K562 (cell line): ENCODE measurements around the gene ACER2. TPM values are rescaled to one million over a fixed set of nuclear protein-coding genes. Genes with fewer than 3 reads are reported as not detected.

Experiments
- CC2D1A ChIP-seq: fragments of 450-650 bp; IDR thresholded peaks from 2 replicates; pipeline ENCODE4 v1.6.1; 2017; ENCODE audit warnings: mild to moderate bottlenecking
- CEBPG ChIP-seq, 3 experiments: fragments of 200-800 bp in 1 of 3; sonication (Bioruptor generic) in 1 of 3; sonication (generic) in 1 of 3; formaldehyde crosslinking in 1 of 3; IDR thresholded peaks in 2 of 3; conservative IDR thresholded peaks in 1 of 3; 2 replicates each; pipeline versions ENCODE4 v1.6.1 to v1.8.0; 2016 to 2022; ENCODE audit warnings: missing compliant biosample characterization in 2 of 3, missing genetic modification characterization in 2 of 3, mild to moderate bottlenecking in 1 of 3, missing genetic modification reagents in 1 of 3
- CREM ChIP-seq: IDR thresholded peaks from 2 replicates; pipeline ENCODE4 v1.6.1; 2014; ENCODE audit warnings: antibody characterized with exemption, low read depth
- EGR1 ChIP-seq: fragments of 450-650 bp; conservative IDR thresholded peaks from 2 replicates; pipeline ENCODE4 v1.6.1; 2017; ENCODE audit warnings: mild to moderate bottlenecking
- HDAC6 ChIP-seq: IDR thresholded peaks from 2 replicates; pipeline ENCODE4 v1.6.1; 2012; ENCODE audit warnings: low read depth, mild to moderate bottlenecking, control low read depth, inconsistent platforms, low read length, moderate library complexity
- MAZ ChIP-seq, 2 experiments: fragments of 450-650 bp in 1 of 2; sonication (generic) in 1 of 2; formaldehyde crosslinking; IDR thresholded peaks in 1 of 2; conservative IDR thresholded peaks in 1 of 2; 2 replicates each; pipeline versions ENCODE4 v1.4.0 to v1.5.0; 2020; ENCODE audit warnings: mild to moderate bottlenecking in 1 of 2, missing genetic modification reagents in 1 of 2
- RAD21 ChIP-seq, 2 experiments: fragments of 250-450 bp in 1 of 2; fragments of 450-650 bp in 1 of 2; sonication (Bioruptor Pico) in 1 of 2; formaldehyde crosslinking in 1 of 2; IDR thresholded peaks in 1 of 2; conservative IDR thresholded peaks in 1 of 2; 2 replicates each; pipeline versions ENCODE4 v1.4.0 to v1.8.0; 2020 to 2022; ENCODE audit warnings: mild to moderate bottlenecking in 2 of 2, moderate library complexity in 1 of 2
- RBM34 ChIP-seq: fragments of 200-400 bp; formaldehyde crosslinking; IDR thresholded peaks from 2 replicates; pipeline ENCODE4 v1.6.1; 2018; ENCODE audit warnings: low read length, borderline replicate concordance; ENCODE audit not compliant: insufficient read depth
- SMC3 ChIP-seq: conservative IDR thresholded peaks from 2 replicates; pipeline ENCODE4 v1.6.1; 2011; ENCODE audit warnings: low read depth, low read length, improper control_type of control experiment; ENCODE audit not compliant: insufficient read depth
- SOX6 ChIP-seq: fragments of 450-650 bp; IDR thresholded peaks from 2 replicates; pipeline ENCODE4 v1.6.1; 2014; ENCODE audit warnings: mild to moderate bottlenecking
- ZKSCAN3 ChIP-seq: fragments of 250-450 bp; sonication (Bioruptor Pico); IDR thresholded peaks from 2 replicates; pipeline ENCODE4 v1.4.0; 2020
- ZNF766 ChIP-seq: fragments of 200-800 bp; sonication (Bioruptor generic); conservative IDR thresholded peaks from 2 replicates; pipeline ENCODE4 v1.6.1; 2016; ENCODE audit warnings: missing genetic modification characterization, missing compliant biosample characterization
- polyA plus RNA-seq, 8 experiments: library from polyadenylated mRNA; depleted of rRNA in 4 of 8; stranded (reverse) in 5 of 8; unstranded in 3 of 8; fragments of >200 nt; fragmentation: Nextera tagmentation in 2 of 8; fragmentation: Illumina TruSeq in 1 of 8; extraction: Ambion mirVana in 2 of 8; extraction: Trizol in 1 of 8; gene quantifications; 2 replicates each; pipeline versions ENCODE4 v1.2.1 to v1.2.3, GENCODE V29; 2011 to 2014; ENCODE audit warnings: inconsistent platforms in 1 of 8, missing spikeins in 1 of 8
- total RNA-seq, 7 experiments: library from RNA; depleted of rRNA in 6 of 7; stranded (reverse); fragments of >200 nt in 6 of 7; fragmentation: Illumina TruSeq in 2 of 7; extraction: Trizol in 2 of 7; gene quantifications; 2 replicates each; pipeline versions ENCODE4 v1.2.1 to v1.2.3, GENCODE V29; 2011 to 2021; ENCODE audit warnings: low replicate concordance in 1 of 7
- TF ChIP-seq, protein P1 (sequence below), 2 experiments: fragments of 450-650 bp; conservative IDR thresholded peaks; 2 replicates each; pipeline ENCODE4 v1.6.1; 2017; ENCODE audit warnings: mild to moderate bottlenecking in 2 of 2, moderate library complexity in 2 of 2
- TF ChIP-seq, protein P2 (sequence below), 3 experiments: IDR thresholded peaks in 2 of 3; conservative IDR thresholded peaks in 1 of 3; 2 replicates each; pipeline ENCODE4 v1.5.1; 2011 to 2012; ENCODE audit warnings: low read length in 3 of 3, mild to moderate bottlenecking in 3 of 3, control low read depth in 2 of 3, improper control_type of control experiment in 1 of 3, inconsistent platforms in 1 of 3, low read depth in 1 of 3, mixed read lengths in 1 of 3, moderate library complexity in 1 of 3; ENCODE audit not compliant: insufficient read depth in 2 of 3
- TF ChIP-seq, protein P3 (sequence below), 2 experiments: fragments of 450-650 bp in 1 of 2; sonication (generic) in 1 of 2; formaldehyde crosslinking in 1 of 2; IDR thresholded peaks in 1 of 2; conservative IDR thresholded peaks in 1 of 2; 2 replicates each; pipeline versions ENCODE4 v1.6.1 to v1.8.1; 2016 to 2023; ENCODE audit warnings: mild to moderate bottlenecking in 2 of 2, moderate library complexity in 2 of 2, inconsistent platforms in 1 of 2, missing genetic modification reagents in 1 of 2
- TF ChIP-seq, protein P4 (sequence below): fragments of 450-650 bp; formaldehyde crosslinking; IDR thresholded peaks from 2 replicates; pipeline ENCODE4 v1.4.0; 2020; ENCODE audit warnings: mild to moderate bottlenecking, moderate library complexity

ACER2 gene
- total and polyA plus RNA-seq, 9 of the 15 experiments (the other 6 are each of a cell fraction or from before 2014, with no cell fraction given), result 0.17 to 4.6 (median 3.0) TPM

DNA sequence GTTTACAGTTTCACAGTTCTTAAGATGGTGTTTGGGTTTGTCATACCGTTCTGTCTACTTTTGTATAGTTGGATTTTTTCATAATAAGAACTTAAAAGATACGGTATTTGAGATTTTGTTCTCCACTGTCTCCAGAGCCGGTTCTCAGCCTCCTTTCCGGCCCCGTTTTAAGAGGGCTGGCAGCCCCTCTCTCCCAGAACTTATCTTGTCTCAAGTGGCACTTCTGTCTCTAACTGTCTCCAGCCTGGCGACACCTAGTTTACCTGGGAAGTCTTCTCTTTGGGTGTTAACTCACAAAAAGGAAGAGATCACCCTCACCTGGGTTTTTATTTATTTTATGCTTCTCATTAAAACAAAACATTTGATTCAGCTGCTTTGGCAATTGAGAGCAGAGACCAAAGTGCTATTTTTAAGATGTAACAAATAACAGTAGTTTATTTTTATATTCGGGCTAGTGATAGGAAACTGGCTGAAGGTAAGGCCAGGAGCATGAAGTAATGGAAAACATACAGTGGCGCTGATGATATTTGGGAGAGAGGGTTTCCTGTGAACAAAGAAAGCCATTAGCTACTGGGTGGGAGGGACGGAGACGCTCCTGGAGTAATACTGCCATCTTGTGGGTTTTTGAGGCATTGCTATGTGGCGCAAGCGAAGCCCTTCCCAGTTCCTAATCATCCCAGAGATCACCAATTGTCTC lies 48.3 kb downstream of the ACER2 start (continued):
- TF ChIP-seq, protein P1, sequence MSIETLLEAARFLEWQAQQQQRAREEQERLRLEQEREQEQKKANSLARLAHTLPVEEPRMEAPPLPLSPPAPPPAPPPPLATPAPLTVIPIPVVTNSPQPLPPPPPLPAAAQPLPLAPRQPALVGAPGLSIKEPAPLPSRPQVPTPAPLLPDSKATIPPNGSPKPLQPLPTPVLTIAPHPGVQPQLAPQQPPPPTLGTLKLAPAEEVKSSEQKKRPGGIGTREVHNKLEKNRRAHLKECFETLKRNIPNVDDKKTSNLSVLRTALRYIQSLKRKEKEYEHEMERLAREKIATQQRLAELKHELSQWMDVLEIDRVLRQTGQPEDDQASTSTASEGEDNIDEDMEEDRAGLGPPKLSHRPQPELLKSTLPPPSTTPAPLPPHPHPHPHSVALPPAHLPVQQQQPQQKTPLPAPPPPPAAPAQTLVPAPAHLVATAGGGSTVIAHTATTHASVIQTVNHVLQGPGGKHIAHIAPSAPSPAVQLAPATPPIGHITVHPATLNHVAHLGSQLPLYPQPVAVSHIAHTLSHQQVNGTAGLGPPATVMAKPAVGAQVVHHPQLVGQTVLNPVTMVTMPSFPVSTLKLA (conservative IDR thresholded peaks at IDR 0.05), result no peak
- TF ChIP-seq CEBPG (CRISPR knock-in tag; IDR thresholded peaks at IDR 0.05) (no peak; the same call in 1 of the 2 replicates), CEBPG (tag; conservative IDR thresholded peaks at IDR 0.05 in 1 of 2, IDR thresholded peaks at IDR 0.05 in 1 of 2) (peak in 1 of 2 experiments; percentile 77; a peak in 2 of 4 replicates), MAZ (CRISPR knock-in tag; conservative IDR thresholded peaks at IDR 0.05 in 1 of 2, IDR thresholded peaks at IDR 0.05 in 1 of 2) (0 out of 4 replicates have a peak, but pooled peaks of 1 of the 2 experiments have one; percentile 52), CREM (0 out of 2 replicates have a peak, but pooled peaks have one; percentile 7), ZKSCAN3 (CRISPR knock-in tag) (no peak), RAD21 (CRISPR knock-in tag; conservative IDR thresholded peaks at IDR 0.05 in 1 of 2, IDR thresholded peaks at IDR 0.05 in 1 of 2) (peak; percentile 79 to 90), SOX6 (peak; percentile 43; the same call in 1 of the 2 replicates), CC2D1A (peak; percentile 62; the same call in 1 of the 2 replicates), EGR1 (peak; percentile 25; the same call in 1 of the 2 replicates), RBM34 (no peak), SMC3 (peak; percentile 77), ZNF766 (CRISPR knock-in tag) (peak; percentile 92), HDAC6 (no peak)
- TF ChIP-seq, protein P2, sequence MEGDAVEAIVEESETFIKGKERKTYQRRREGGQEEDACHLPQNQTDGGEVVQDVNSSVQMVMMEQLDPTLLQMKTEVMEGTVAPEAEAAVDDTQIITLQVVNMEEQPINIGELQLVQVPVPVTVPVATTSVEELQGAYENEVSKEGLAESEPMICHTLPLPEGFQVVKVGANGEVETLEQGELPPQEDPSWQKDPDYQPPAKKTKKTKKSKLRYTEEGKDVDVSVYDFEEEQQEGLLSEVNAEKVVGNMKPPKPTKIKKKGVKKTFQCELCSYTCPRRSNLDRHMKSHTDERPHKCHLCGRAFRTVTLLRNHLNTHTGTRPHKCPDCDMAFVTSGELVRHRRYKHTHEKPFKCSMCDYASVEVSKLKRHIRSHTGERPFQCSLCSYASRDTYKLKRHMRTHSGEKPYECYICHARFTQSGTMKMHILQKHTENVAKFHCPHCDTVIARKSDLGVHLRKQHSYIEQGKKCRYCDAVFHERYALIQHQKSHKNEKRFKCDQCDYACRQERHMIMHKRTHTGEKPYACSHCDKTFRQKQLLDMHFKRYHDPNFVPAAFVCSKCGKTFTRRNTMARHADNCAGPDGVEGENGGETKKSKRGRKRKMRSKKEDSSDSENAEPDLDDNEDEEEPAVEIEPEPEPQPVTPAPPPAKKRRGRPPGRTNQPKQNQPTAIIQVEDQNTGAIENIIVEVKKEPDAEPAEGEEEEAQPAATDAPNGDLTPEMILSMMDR (IDR thresholded peaks at IDR 0.05 in 2 of 3, conservative IDR thresholded peaks at IDR 0.05 in 1 of 3; ENCODE audit: insufficient read depth in 2 of 3, low read depth in 1 of 3, low read length in 3 of 3), result peak; percentile 72 to 90 (median 85)
- TF ChIP-seq, protein P3, sequence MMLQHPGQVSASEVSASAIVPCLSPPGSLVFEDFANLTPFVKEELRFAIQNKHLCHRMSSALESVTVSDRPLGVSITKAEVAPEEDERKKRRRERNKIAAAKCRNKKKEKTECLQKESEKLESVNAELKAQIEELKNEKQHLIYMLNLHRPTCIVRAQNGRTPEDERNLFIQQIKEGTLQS (IDR thresholded peaks at IDR 0.05), result no peak
- TF ChIP-seq, protein P3 (CRISPR knock-in tag; conservative IDR thresholded peaks at IDR 0.05), result no peak
- TF ChIP-seq, protein P4, sequence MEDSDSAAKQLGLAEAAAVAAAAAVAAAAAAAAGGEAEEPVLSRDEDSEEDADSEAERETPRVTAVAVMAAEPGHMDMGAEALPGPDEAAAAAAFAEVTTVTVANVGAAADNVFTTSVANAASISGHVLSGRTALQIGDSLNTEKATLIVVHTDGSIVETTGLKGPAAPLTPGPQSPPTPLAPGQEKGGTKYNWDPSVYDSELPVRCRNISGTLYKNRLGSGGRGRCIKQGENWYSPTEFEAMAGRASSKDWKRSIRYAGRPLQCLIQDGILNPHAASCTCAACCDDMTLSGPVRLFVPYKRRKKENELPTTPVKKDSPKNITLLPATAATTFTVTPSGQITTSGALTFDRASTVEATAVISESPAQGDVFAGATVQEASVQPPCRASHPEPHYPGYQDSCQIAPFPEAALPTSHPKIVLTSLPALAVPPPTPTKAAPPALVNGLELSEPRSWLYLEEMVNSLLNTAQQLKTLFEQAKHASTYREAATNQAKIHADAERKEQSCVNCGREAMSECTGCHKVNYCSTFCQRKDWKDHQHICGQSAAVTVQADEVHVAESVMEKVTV (CRISPR knock-in tag), result peak; percentile 65
